DND-41 (cell line): Measurements from ENCODE around the gene SERAC1.

Experiments
- CTCF ChIP-seq: IDR thresholded peaks from 2 replicates; pipeline ENCODE4 v1.5.1; 2012; ENCODE audit warnings: borderline replicate concordance, low read length, moderate library complexity, mild to moderate bottlenecking; ENCODE audit not compliant: poor library complexity, severe bottlenecking; ENCODE audit errors: extremely low read depth
- EZH2 ChIP-seq: IDR thresholded peaks from 3 replicates; pipeline ENCODE4 v1.6.1; 2012; ENCODE audit warnings: borderline replicate concordance, low read depth, mild to moderate bottlenecking, moderate library complexity, low read length, inconsistent platforms; ENCODE audit not compliant: severe bottlenecking

- TF ChIP-seq CTCF (no peak), EZH2 (no peak)
These were observed 91.5 kb downstream of the SERAC1 start for GRCh38 chr6:158076548-158076947.
